Measurements from ENCODE around the gene TUBB2A. TPM values are rescaled to one million over a fixed set of nuclear protein-coding genes. Genes with fewer than 3 reads are reported as not detected.
"Not testable (repeated sequence)": the region's sequence is repeated elsewhere in the genome, so short reads cannot be mapped to it uniquely, and the experiment has no call there.

TUBB2A gene
- total RNA-seq, 1 donor from 2014 or later: 79.9 TPM

GRCh38 chr6:3156184-3157130 lies 887 bp downstream of the TUBB2A start:
- not testable (repeated sequence) for DNase-seq (ENCODE audit: low spot score)

- not testable (repeated sequence) for DNase-seq (ENCODE audit: low spot score)
Observed at GRCh38 chr6:3155416-3155815, 1.9 kb downstream of the TUBB2A start.

- DNase-seq (ENCODE audit: low spot score): no peak
Observed at GRCh38 chr6:3152689-3153088, 4.7 kb downstream of the TUBB2A start.

DNA sequence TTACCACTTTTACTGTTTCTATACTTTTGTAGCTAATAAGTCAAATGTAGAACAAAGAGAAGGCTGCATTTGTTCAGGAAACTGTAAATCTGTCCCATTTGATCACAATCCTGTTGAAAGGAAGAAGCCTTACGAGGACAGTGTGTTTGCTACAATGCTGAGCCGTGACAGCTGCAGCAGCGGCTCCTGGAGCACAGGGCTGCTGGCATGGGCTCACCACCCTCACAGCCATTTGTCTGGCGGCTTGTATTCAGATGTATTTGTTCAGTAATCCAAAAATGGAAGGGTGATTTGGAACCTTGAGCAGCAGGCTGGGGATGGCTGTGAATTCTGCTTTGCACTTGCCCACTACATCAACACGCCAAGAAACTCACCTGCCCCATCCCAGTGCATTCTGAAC lies 5.7 kb downstream of the TUBB2A start:
- no peak for DNase-seq (ENCODE audit: low spot score)

- DNase-seq (ENCODE audit: low spot score): no peak
Observed at GRCh38 chr6:3147914-3148757, 9.2 kb downstream of the TUBB2A start.

DNA sequence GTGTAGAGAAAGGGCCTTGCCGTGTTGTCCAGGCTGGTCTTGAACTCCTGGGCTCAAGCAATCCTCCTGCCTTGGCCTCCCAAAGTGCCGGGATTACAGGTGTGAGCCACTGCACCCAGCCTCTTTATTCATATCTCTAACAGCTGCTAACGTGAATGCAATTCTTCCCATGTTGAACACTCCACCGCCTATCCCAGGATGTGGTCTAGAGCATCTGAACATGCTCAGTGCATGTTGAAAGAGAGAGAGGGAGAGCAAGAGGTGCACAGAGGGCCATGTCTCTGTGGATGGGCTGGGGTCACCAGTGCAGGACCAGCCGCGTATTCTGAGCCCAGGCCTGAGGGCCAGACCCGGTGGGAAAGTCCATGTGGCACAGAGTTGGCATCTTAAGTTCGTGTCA lies 12.8 kb downstream of the TUBB2A start:
- DNase-seq (ENCODE audit: low spot score): no peak

GRCh38 chr6:3143158-3143557 lies 14.2 kb downstream of the TUBB2A start:
- DNase-seq (ENCODE audit: low spot score): no peak

GRCh38 chr6:3142536-3142935 lies 14.8 kb downstream of the TUBB2A start:
- no peak for DNase-seq (ENCODE audit: low spot score)

DNA sequence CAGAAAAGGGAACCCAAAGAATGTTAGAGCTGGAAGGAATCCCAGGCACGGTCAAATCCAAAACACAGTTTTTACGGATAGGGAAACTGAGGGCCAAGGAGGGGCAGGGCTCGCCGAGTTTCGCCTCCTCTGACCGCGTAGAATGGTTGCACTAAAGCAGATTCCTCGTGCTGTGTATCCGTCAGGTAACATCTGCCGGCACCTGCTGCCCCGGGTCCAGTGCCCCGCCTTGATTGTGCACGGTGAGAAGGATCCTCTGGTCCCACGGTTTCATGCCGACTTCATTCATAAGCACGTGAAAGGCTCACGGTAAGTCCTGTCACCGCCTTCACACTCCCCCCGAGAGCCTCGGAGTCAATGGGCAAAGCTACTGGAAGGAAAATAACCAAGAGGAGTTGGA lies 17.1 kb downstream of the TUBB2A start:
- DNase-seq (ENCODE audit: low spot score): no peak

DNA sequence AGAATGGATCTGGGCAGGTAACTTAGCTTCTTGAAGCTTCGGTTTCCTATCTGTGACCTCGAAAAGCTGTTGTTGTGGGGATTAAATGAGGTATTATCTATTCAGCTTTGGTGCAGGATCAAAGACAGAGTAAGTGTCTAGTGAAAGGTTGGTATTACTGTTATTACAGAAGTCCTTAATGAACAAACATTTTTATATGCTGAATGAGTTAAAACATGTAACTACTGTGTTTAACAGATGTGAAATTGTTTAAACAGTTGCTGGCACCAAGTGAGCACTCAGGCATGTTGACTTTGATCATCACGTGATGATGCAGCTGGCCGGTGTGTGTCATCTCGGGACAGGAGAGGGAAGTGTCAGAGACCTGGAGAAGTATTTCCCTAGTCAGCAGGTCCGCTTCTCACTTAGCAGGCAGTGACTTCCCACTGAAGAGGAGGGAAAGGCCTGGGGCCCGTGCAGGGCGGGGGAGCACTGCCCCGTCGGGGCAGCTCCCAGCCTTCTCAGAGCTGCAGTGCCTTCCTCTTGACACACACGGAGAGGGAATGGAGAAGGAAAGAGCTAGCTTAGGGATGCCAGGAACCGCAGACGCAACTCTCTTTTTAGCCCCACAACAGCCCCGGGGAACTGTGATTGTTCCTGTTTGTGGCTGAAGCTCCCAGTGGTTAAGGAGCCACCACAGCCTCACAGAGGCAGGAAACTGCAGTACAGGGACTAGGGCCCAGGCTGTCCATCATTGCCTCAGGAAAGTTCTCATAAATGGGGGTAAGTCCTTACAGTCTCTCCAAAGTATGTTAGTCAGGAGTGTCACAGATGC lies 18.0 kb downstream of the TUBB2A start:
- DNase-seq (ENCODE audit: low spot score): peak; percentile 38

- DNase-seq (ENCODE audit: low spot score): no peak
Observed at GRCh38 chr6:3138341-3138740, 19.0 kb downstream of the TUBB2A start.

GRCh38 chr6:3137873-3138272 lies 19.5 kb downstream of the TUBB2A start:
- not testable (repeated sequence) for DNase-seq (ENCODE audit: low spot score)

GRCh38 chr6:3137057-3137777 lies 20.1 kb downstream of the TUBB2A start:
- DNase-seq (ENCODE audit: low spot score): no peak

DNA sequence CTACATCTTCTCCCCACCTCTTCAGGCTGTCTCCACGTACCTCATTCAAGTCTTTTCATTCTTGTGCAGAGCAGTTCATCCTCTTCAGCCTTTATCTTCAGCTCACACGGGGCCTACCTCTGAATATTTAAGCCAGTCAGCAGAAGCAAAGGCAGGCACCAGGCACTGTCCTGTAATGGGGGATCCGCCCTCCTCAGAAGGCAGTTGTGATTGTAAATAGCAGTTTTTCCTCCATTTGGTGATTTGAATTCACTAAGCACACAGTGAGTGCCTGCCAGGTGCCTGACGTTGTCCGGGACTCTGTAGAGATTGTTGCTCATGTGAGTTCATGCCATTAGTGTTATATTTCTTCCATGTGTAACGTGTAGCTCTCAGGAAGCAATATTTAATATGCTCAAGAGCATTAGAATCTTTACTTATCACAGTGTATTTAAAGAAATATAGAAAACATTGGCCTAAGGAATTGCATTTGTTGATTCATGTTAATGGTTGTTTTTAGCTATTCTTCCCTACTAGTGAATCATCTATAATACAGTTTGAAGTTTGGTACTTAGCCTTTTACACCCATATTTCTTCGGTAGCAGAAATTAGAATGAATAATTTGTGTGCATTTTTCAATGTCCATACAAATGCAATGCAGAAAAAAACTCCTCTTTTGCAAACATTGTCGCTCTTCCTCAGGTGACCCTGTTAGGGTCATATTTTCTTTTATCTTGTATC lies 20.9 kb downstream of the TUBB2A start:
- DNase-seq (ENCODE audit: low spot score): no peak

- DNase-seq (ENCODE audit: low spot score): no peak
Observed at GRCh38 chr6:3135668-3136291, 21.6 kb downstream of the TUBB2A start.

DNA sequence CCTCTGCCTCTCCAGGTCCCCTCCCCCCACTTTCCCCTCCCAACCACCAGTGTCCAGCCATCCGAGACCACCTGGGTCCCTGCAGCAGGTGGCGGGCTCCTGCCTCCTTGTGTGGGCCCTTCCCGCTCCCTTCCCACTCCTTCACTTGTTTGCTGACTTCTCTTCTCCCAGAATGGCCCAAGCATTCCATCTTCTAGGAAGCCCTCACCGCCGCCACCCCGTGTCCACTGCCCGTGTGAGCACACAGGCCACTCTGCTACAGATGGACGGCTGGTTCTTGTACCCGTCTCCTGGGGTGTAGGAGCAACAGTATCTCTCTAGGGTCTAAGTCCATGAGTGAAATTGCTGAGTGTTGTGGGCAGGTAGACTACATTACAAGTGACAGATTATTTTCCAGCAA lies 23.8 kb downstream of the TUBB2A start:
- no peak for DNase-seq (ENCODE audit: low spot score)

DNA sequence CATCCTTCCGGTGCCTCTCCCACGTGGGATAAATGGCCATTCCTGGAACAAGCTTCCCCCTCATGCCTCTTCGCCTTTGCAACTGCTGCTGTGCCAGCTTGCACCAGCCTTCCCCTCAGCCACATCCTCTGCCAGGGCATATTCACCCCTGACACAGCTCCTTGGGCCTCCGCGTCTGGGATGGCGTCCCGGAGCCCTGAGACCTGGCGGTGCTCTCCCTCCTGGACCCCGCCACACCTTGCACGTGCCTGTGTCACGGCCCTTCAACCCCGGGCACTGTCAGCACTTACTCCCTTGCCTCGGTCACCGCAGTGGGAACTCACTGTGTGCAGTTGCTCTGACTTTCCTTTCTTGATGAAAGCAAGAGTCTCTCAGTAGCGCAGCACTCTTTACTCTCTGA lies 25.6 kb downstream of the TUBB2A start:
- no peak for DNase-seq (ENCODE audit: low spot score)

- DNase-seq (ENCODE audit: low spot score): no peak
Observed at GRCh38 chr6:3128356-3129108, 28.8 kb downstream of the TUBB2A start.

DNA sequence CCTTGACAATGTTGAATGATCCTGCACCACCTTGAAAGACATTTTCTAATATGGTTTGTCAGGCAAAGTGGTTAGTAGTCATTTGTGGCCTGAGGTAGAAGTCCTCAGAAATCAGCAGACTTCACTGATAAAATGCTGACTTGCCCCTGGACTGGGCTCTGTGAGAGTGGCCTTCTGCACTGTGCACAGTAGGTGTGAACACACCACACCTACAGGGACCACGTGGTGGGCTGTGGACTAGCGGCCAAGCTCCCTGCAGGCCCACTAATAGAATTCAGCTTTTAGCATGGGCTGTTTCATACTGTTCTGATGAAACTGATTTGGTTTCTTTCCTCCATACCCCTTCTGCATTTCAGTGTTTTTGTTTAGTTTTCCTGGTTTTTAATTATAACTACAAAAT lies 31.5 kb downstream of the TUBB2A start:
- DNase-seq (ENCODE audit: low spot score): no peak
